Liver (tissue), 9 donors: ENCODE results near the gene PTGIS. TPM values are rescaled to one million over a fixed set of nuclear protein-coding genes. Genes with fewer than 3 reads are reported as not detected.

ENCODE experiments used
- DNase-seq: peaks from one replicate; pipeline ENCODE4 v3.0.0-alpha.2; 2017; ENCODE audit warnings: low spot score
- H3K27ac ChIP-seq, 2 donors: one replicate each; pipeline ENCODE4 v1.7.0; 2013; ENCODE audit warnings: inconsistent platforms in 2 of 2, low read length in 2 of 2, control low read depth in 1 of 2, low read depth in 1 of 2, mild to moderate bottlenecking in 1 of 2
- H3K27me3 ChIP-seq, 4 donors: one replicate each; pipeline versions ENCODE4 v1.6.1 to v1.7.0; 2013; ENCODE audit warnings: low read length in 3 of 4, inconsistent platforms in 1 of 4, mild to moderate bottlenecking in 1 of 4, moderate library complexity in 1 of 4; ENCODE audit not compliant: control insufficient read depth in 4 of 4, insufficient read depth in 4 of 4
- H3K36me3 ChIP-seq, 4 donors: one replicate each; pipeline versions ENCODE4 v1.6.1 to v1.7.0; 2013; ENCODE audit warnings: low read length in 3 of 4, mild to moderate bottlenecking in 3 of 4, low read depth in 1 of 4, moderate library complexity in 1 of 4; ENCODE audit not compliant: control insufficient read depth in 4 of 4, insufficient read depth in 3 of 4
- H3K4me1 ChIP-seq, 4 donors: one replicate each; pipeline versions ENCODE4 v1.6.1 to v1.7.0; 2013; ENCODE audit warnings: low read length in 3 of 4, mild to moderate bottlenecking in 3 of 4, moderate library complexity in 1 of 4; ENCODE audit not compliant: control insufficient read depth in 4 of 4, insufficient read depth in 4 of 4
- H3K4me3 ChIP-seq, 3 donors: one replicate each; pipeline versions ENCODE4 v1.6.1 to v1.7.0; 2013; ENCODE audit warnings: low read length in 3 of 3, control low read depth in 1 of 3, low read depth in 1 of 3, mild to moderate bottlenecking in 1 of 3
- H3K9ac ChIP-seq, 2 donors: one replicate each; pipeline ENCODE4 v1.7.0; 2013; ENCODE audit warnings: low read length in 2 of 2, mild to moderate bottlenecking in 2 of 2, moderate library complexity in 2 of 2, control low read depth in 1 of 2, low read depth in 1 of 2
- H3K9me3 ChIP-seq, 4 donors: one replicate each; pipeline versions ENCODE4 v1.6.1 to v1.7.0; 2013; ENCODE audit warnings: low read length in 3 of 4; ENCODE audit not compliant: control insufficient read depth in 4 of 4
- EGR1 ChIP-seq, 2 donors: IDR thresholded peaks; 2 replicates each; pipeline ENCODE4 v1.6.1; 2016 to 2018; ENCODE audit warnings: antibody characterized with exemption in 2 of 2, low read depth in 2 of 2
- FOXA2 ChIP-seq: IDR thresholded peaks from 2 replicates; pipeline ENCODE4 v1.6.1; 2016; ENCODE audit warnings: antibody characterized with exemption
- GABPA ChIP-seq, 2 donors: IDR thresholded peaks in 1 of 2; conservative IDR thresholded peaks in 1 of 2; 2 replicates each; pipeline ENCODE4 v1.6.1; 2016; ENCODE audit warnings: antibody characterized with exemption in 2 of 2, mild to moderate bottlenecking in 1 of 2, moderate library complexity in 1 of 2
- JUND ChIP-seq, 2 donors: IDR thresholded peaks; 2 replicates each; pipeline ENCODE4 v1.6.1; 2016; ENCODE audit warnings: antibody characterized with exemption in 2 of 2
- RXRA ChIP-seq, 2 donors: IDR thresholded peaks; 2 replicates each; pipeline ENCODE4 v1.6.1; 2017 to 2018; ENCODE audit warnings: antibody characterized with exemption in 2 of 2, mild to moderate bottlenecking in 1 of 2
- TAF1 ChIP-seq: conservative IDR thresholded peaks from 2 replicates; pipeline ENCODE4 v1.6.1; 2016; ENCODE audit warnings: antibody characterized with exemption, mild to moderate bottlenecking
- YY1 ChIP-seq: IDR thresholded peaks from 2 replicates; pipeline ENCODE4 v1.6.1; 2016; ENCODE audit warnings: antibody characterized with exemption, mild to moderate bottlenecking
- WGBS: extraction: QIAGEN DNeasy Blood & Tissue Kit; methylation state at CpG from one replicate; pipeline ENCODE4 v1.1.7; 2013; 5-methylcytosine and 5-hydroxymethylcytosine counted together
- polyA plus RNA-seq, 2 donors: library from polyadenylated mRNA; stranded (reverse) in 1 of 2; unstranded in 1 of 2; fragments of 200-250 nt in 1 of 2; fragments of >200 nt in 1 of 2; fragmentation: Nextera tagmentation in 1 of 2; extraction: Ambion mirVana in 1 of 2; gene quantifications; one replicate each; pipeline versions ENCODE4 v1.2.1 to v1.2.3, GENCODE V29; 2013 to 2015
- total RNA-seq, 2 donors: library from RNA; depleted of rRNA; stranded (reverse); fragments of >200 nt; gene quantifications; one replicate each; pipeline ENCODE4 v1.2.3, GENCODE V29; 2014
- TF ChIP-seq, protein P1 (sequence below): fragments of 150-350 bp; IDR thresholded peaks from 2 replicates; pipeline ENCODE4 v1.5.1; 2017; ENCODE audit warnings: improper control_type of control experiment, low read depth, low read length; ENCODE audit not compliant: missing input control
- TF ChIP-seq, protein P2 (sequence below): IDR thresholded peaks from 2 replicates; pipeline ENCODE4 v1.6.1; 2016; ENCODE audit warnings: antibody characterized with exemption, mild to moderate bottlenecking
- TF ChIP-seq, protein P3 (sequence below): IDR thresholded peaks from 2 replicates; pipeline ENCODE4 v1.6.1; 2016; ENCODE audit warnings: antibody characterized with exemption
- TF ChIP-seq, protein P4 (sequence below): IDR thresholded peaks from 2 replicates; pipeline ENCODE4 v1.6.1; 2016; ENCODE audit warnings: antibody characterized with exemption
- donor health status: healthy.
- donor health status: healthy.
- donor health status: healthy.
- donor health status: healthy.
- donor health status: healthy.

The PTGIS gene
- total and polyA plus RNA-seq, 4 donors, result 2.2 to 6.3 (median 3.8) TPM

DNA sequence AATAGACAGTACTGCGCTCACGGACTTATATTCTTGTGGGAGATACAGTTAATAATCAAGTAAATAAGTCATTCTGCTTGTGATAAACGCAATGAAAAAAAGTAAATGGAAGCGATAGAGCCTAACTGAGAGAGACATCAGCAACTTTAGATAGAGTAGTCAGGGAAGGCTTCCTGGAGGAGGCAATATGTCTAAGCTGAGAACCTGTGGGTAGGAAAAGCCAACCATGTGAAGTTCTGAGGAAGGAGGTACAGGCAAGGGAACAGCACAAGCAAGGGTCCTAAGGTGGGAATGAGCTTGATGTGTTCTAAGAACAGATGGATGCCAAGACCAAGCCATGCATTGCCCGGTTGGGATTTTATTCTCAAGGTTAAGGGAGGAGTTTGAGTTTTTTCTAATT is 78.2 kb downstream of the PTGIS start (continued):
- TF ChIP-seq, protein P1, sequence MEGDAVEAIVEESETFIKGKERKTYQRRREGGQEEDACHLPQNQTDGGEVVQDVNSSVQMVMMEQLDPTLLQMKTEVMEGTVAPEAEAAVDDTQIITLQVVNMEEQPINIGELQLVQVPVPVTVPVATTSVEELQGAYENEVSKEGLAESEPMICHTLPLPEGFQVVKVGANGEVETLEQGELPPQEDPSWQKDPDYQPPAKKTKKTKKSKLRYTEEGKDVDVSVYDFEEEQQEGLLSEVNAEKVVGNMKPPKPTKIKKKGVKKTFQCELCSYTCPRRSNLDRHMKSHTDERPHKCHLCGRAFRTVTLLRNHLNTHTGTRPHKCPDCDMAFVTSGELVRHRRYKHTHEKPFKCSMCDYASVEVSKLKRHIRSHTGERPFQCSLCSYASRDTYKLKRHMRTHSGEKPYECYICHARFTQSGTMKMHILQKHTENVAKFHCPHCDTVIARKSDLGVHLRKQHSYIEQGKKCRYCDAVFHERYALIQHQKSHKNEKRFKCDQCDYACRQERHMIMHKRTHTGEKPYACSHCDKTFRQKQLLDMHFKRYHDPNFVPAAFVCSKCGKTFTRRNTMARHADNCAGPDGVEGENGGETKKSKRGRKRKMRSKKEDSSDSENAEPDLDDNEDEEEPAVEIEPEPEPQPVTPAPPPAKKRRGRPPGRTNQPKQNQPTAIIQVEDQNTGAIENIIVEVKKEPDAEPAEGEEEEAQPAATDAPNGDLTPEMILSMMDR, result no peak

DNA sequence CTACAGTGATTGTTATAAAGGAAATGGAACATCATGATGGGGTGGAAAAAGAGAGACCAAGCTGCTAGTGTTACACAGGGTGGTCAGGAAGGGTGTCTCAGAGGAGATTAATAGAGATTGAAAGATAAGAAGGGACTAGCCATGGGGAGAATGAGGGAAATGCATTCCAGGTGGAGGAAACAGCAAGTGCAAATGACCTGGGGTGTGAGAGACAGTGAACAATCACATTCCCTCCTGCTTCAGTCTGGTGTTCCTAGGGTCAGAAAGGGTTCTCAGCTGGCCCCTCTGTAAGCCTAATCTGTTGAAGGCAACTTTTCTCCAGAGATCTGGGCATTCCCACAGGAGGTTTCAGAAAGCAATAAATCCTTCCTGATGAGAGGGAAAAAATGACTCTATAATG is 81.9 kb downstream of the PTGIS start:
- H3K9ac ChIP-seq, result no peak overlapping the region
- no peak for DNase-seq
- no peaks in the 10 kb centered on the region for H3K9me3 ChIP-seq
- H3K4me1 ChIP-seq, result peaks cover 3 to 30% (median 9%) of the 10 kb centered on the region in 4 donors
- no peak for TF ChIP-seq GABPA (IDR thresholded peaks at IDR 0.05 in 1 of 2, conservative IDR thresholded peaks at IDR 0.05 in 1 of 2)
- TF ChIP-seq YY1, result no peak
- TF ChIP-seq, protein P2, sequence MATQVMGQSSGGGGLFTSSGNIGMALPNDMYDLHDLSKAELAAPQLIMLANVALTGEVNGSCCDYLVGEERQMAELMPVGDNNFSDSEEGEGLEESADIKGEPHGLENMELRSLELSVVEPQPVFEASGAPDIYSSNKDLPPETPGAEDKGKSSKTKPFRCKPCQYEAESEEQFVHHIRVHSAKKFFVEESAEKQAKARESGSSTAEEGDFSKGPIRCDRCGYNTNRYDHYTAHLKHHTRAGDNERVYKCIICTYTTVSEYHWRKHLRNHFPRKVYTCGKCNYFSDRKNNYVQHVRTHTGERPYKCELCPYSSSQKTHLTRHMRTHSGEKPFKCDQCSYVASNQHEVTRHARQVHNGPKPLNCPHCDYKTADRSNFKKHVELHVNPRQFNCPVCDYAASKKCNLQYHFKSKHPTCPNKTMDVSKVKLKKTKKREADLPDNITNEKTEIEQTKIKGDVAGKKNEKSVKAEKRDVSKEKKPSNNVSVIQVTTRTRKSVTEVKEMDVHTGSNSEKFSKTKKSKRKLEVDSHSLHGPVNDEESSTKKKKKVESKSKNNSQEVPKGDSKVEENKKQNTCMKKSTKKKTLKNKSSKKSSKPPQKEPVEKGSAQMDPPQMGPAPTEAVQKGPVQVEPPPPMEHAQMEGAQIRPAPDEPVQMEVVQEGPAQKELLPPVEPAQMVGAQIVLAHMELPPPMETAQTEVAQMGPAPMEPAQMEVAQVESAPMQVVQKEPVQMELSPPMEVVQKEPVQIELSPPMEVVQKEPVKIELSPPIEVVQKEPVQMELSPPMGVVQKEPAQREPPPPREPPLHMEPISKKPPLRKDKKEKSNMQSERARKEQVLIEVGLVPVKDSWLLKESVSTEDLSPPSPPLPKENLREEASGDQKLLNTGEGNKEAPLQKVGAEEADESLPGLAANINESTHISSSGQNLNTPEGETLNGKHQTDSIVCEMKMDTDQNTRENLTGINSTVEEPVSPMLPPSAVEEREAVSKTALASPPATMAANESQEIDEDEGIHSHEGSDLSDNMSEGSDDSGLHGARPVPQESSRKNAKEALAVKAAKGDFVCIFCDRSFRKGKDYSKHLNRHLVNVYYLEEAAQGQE, result no peak
- TF ChIP-seq, protein P3, sequence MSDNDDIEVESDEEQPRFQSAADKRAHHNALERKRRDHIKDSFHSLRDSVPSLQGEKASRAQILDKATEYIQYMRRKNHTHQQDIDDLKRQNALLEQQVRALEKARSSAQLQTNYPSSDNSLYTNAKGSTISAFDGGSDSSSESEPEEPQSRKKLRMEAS, result no peak
- TF ChIP-seq EGR1 (IDR thresholded peaks at IDR 0.05; ENCODE audit: low read depth in 2 of 2), result no peak
- TF ChIP-seq, protein P4, sequence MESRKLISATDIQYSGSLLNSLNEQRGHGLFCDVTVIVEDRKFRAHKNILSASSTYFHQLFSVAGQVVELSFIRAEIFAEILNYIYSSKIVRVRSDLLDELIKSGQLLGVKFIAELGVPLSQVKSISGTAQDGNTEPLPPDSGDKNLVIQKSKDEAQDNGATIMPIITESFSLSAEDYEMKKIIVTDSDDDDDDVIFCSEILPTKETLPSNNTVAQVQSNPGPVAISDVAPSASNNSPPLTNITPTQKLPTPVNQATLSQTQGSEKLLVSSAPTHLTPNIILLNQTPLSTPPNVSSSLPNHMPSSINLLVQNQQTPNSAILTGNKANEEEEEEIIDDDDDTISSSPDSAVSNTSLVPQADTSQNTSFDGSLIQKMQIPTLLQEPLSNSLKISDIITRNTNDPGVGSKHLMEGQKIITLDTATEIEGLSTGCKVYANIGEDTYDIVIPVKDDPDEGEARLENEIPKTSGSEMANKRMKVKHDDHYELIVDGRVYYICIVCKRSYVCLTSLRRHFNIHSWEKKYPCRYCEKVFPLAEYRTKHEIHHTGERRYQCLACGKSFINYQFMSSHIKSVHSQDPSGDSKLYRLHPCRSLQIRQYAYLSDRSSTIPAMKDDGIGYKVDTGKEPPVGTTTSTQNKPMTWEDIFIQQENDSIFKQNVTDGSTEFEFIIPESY, result no peak
- no peak for TF ChIP-seq JUND (IDR thresholded peaks at IDR 0.05)
- H3K27me3 ChIP-seq, result no peaks in the 10 kb centered on the region
- H3K36me3 ChIP-seq, result no peaks in the 10 kb centered on the region
- H3K27ac ChIP-seq, result no peak overlapping the region
- H3K4me3 ChIP-seq, result no peak overlapping the region

DNA sequence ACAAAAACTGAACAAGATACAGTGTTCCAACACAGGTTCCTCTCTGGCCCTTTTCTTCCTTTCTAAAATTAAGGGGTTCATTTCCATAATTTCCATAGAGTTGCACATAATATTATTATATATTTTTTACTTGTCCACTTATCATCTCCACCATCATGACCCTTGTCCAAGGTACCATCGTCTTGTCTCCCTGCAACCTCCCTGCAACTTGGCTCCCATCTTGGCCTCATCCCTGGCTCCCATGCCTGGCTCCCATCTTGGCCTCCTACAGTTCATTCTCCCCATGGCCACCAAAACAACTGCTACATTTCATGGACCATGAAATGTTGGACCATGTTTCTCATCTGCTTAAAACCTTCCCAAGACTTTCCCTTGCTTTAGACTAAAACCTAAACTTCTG is 82.4 kb downstream of the PTGIS start:
- Histone ChIP-seq H3K27me3 (no peaks in the 10 kb centered on the region), H3K27ac (no peak overlapping the region)
- 84% methylated on average over 1 of the region's 1 CpG for WGBS

More for the DNA sequence above, 82.4 kb downstream of the PTGIS start:
- Histone ChIP-seq H3K9me3 (no peaks in the 10 kb centered on the region), H3K4me1 (peaks cover 5 to 34% (median 10%) of the 10 kb centered on the region in 4 donors), H3K36me3 (no peaks in the 10 kb centered on the region), H3K9ac (no peak overlapping the region), H3K4me3 (no peak overlapping the region)
- TF ChIP-seq RXRA (IDR thresholded peaks at IDR 0.05) (no peak), FOXA2 (no peak), TAF1 (no peak)
- no peak for DNase-seq
